ENCODE results near the gene VPS35L.

Gene VPS35L

GRCh38 chr16:19517424-19518089 lies 37.9 kb upstream of the VPS35L start:
- no peak for DNase-seq (ENCODE audit: low read depth)
- H3K4me3 ChIP-seq (ENCODE audit: low read depth, low read length), result no peak overlapping the region
- TF ChIP-seq, protein P1, sequence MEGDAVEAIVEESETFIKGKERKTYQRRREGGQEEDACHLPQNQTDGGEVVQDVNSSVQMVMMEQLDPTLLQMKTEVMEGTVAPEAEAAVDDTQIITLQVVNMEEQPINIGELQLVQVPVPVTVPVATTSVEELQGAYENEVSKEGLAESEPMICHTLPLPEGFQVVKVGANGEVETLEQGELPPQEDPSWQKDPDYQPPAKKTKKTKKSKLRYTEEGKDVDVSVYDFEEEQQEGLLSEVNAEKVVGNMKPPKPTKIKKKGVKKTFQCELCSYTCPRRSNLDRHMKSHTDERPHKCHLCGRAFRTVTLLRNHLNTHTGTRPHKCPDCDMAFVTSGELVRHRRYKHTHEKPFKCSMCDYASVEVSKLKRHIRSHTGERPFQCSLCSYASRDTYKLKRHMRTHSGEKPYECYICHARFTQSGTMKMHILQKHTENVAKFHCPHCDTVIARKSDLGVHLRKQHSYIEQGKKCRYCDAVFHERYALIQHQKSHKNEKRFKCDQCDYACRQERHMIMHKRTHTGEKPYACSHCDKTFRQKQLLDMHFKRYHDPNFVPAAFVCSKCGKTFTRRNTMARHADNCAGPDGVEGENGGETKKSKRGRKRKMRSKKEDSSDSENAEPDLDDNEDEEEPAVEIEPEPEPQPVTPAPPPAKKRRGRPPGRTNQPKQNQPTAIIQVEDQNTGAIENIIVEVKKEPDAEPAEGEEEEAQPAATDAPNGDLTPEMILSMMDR (IDR thresholded peaks at IDR 0.05; ENCODE audit: low read depth, low read length, missing control alignments), result no peak

- no peak overlapping the region for H3K4me3 ChIP-seq (ENCODE audit: low read depth, low read length)
- TF ChIP-seq, protein P1 (IDR thresholded peaks at IDR 0.05; ENCODE audit: low read depth, low read length, missing control alignments), result no peak
- no peak for DNase-seq (ENCODE audit: low read depth)
Measured at GRCh38 chr16:19518388-19518787, 37.1 kb upstream of the VPS35L start.

DNA sequence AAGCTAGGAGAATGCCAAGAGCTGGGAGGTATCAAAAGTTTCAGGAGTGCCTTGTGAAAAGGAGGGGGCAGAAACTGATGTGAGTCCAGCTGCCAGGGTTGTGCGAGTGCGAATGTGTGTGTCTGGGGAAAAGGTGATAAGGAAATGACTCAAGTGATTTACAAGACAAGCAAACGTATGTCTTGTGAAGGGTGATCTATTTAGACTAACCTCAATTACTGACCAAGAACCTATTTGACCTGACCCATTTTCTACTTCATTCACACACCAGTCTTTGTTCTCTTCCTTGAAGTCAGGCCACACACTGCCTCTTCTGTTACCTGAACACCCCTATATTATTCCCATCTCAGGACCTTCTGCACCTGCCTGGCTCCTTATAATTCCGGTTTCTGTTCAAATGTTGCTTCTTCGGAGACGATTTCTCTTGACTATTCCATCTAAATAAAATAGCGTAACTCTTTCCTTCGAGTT lies 34.6 kb upstream of the VPS35L start:
- H3K4me3 ChIP-seq (ENCODE audit: low read depth, low read length), result peak overlapping the region; percentile 91
- TF ChIP-seq, protein P1 (IDR thresholded peaks at IDR 0.05; ENCODE audit: low read depth, low read length, missing control alignments), result no peak
- DNase-seq (ENCODE audit: low read depth), result no peak

DNA sequence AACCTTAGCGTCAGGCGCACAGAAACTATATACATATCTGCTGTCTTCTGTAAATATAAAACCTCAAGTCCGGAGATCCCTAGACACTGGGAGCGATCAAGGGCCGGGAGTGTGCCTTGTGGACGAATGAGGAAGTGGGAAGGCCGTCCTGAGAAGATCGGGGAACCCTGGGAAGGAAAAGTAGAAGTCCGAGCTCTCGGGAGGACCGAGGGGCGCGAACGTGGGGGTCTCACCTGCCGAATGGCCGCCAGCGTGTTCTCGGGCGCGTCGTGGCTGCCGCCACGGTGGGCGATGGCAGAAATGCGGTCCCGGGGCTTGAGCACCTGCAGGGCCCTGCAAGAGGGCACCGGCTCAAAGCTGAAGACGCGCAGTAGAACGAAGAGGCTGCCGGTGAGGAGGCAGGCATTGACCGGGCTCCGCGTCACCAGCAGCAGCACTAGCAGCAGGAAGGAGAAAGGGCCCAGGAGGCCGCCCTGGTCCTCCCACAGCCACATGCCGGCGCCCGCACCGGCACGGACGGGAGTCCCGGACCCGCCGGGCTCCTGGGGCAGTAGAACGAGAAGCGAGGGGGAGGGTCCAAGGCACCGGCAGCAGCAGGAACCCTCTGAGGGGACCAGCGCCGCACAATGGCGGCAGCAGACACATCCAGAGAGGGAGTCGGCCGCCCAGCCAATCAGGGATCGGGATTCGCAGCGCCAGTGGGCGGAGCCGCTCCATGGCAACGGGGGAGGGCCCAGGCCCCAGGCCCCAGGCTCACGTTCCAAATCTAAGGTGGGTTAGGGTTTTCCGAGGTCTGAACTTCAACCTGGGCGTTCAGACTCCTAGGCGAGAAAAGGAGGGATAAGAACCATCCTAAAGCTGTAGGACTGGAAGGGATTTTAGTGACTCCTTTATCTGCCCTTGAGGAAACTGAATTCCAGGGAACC lies 33.8 kb upstream of the VPS35L start, which contains the start of gene GDE1:
Gene GDE1, minus strand, starts transcription at position 628 of the 926 bp plus-strand sequence. Its CDS starts 134 bp downstream, at position 494.
- peak; percentile 62 for DNase-seq (ENCODE audit: low read depth)
- peak within 1 kb of the TSS; percentile 91 for H3K4me3 ChIP-seq (ENCODE audit: low read depth, low read length)
- TF ChIP-seq, protein P1 (IDR thresholded peaks at IDR 0.05; ENCODE audit: low read depth, low read length, missing control alignments), result peak; percentile 33

- peak overlapping the region; percentile 91; the same call in 1 of the 2 replicates for H3K4me3 ChIP-seq (ENCODE audit: low read depth, low read length)
- no peak for DNase-seq (ENCODE audit: low read depth)
- TF ChIP-seq, protein P1 (IDR thresholded peaks at IDR 0.05; ENCODE audit: low read depth, low read length, missing control alignments), result no peak
Measured at GRCh38 chr16:19522397-19522732, 33.1 kb upstream of the VPS35L start.

DNA sequence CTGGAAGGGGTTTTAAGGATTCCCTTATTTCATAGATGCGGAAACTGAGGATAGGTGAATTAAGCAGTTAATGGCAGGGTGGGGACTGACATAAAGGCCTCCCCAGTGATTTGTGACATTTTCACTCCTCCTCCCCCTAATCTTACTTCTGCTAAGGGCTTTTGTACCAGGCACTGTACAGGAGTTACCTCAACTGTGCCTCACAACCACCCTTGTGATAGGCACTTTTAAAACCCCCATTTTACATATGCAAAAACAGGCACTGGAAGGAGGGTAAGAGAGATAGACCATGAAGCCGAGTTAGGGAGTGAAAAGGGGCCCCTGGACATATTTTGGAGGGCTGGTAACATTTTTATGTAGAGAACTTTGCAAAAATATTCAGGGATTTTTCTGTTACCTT lies 32.7 kb upstream of the VPS35L start:
- no peak for DNase-seq (ENCODE audit: low read depth)
- TF ChIP-seq, protein P1 (IDR thresholded peaks at IDR 0.05; ENCODE audit: low read depth, low read length, missing control alignments), result no peak
- no peak overlapping the region for H3K4me3 ChIP-seq (ENCODE audit: low read depth, low read length)
